ENCODE results near the gene C4A.
"Not testable (repeated sequence)": the region's sequence is repeated elsewhere in the genome, so short reads cannot be mapped to it uniquely, and the experiment has no call there.

- TF ChIP-seq CTCF (optimal IDR thresholded peaks at IDR 0.05 in 1 of 3, IDR thresholded peaks at IDR 0.05 in 1 of 3, conservative IDR thresholded peaks at IDR 0.05 in 1 of 3; ENCODE audit: extremely low read depth in 1 of 3, insufficient read depth in 2 of 3, low read length in 3 of 3); EZH2 (IDR thresholded peaks at IDR 0.05; ENCODE audit: low read length): not testable (repeated sequence)
These were observed 46.8 kb downstream of the C4A start for GRCh38 chr6:32028631-32029030.
